NCI-H2227 treated with DMSO at 0.1 percent for 48 hours (cell line): Measurements from ENCODE around the gene NRXN3.

Experiments used
- DNase-seq: peaks from one replicate; lab custom pipeline; 2025; lab: John Stamatoyannopoulos, UW

The NRXN3 gene

GRCh38 chr14:78917462-78917861 lies 747.3 kb downstream of the NRXN3 start:
- no peak for DNase-seq

- DNase-seq, result no peak
These were observed 751.7 kb downstream of the NRXN3 start for GRCh38 chr14:78921856-78922255.

- DNase-seq, result no peak
These were observed 757.1 kb downstream of the NRXN3 start for GRCh38 chr14:78927261-78927660.

DNA sequence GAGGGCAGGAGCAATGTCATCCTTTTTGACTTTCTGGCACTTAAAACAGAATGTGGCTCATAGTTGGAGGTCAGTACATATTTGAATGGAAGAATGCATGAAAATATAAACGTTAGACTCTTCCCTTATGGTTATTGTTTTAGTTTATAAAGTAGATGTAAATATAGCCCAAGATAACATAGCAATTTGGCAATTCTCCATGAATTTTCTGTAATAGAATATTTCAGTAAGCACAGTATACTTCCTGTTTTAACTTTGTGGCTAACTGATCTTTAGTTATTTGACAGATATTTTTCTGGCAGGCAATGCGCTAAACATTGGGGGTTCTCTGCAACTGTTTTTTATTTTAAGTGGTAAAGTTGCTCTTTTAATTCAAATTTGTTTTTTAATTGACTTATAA lies 763.0 kb downstream of the NRXN3 start:
- DNase-seq, result no peak

- DNase-seq, result peak; percentile 52
These were observed 763.9 kb downstream of the NRXN3 start for GRCh38 chr14:78933948-78934524.

- DNase-seq, result no peak
These were observed 776.8 kb downstream of the NRXN3 start for GRCh38 chr14:78946949-78947348.

GRCh38 chr14:78947681-78948080 lies 777.5 kb downstream of the NRXN3 start:
- DNase-seq, result no peak

GRCh38 chr14:78950649-78951048 lies 780.5 kb downstream of the NRXN3 start:
- DNase-seq, result no peak

DNA sequence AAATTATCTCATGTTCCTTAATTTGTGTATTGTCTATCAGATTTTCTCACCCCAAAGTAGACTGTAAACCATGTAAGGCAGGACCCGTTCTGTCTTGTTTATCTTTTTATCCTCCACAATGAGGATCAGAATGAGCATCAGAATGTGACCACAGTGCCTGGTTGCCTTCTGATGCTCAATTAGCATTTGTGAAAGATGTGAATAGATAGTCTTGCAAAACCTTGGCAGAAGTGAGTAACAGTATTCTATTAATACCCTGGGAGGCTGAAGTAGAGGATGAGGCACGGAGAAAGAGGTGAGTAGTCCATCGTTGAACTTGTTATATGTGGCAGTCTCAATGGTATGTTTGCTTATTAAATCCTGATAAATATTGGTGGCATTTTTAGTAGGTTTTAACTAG lies 781.4 kb downstream of the NRXN3 start:
- no peak for DNase-seq

GRCh38 chr14:78959674-78960264 lies 789.6 kb downstream of the NRXN3 start:
- peak; percentile 74 for DNase-seq

GRCh38 chr14:78967111-78967809 lies 797.1 kb downstream of the NRXN3 start:
- DNase-seq, result no peak

GRCh38 chr14:78968265-78968664 lies 798.1 kb downstream of the NRXN3 start:
- no peak for DNase-seq

DNA sequence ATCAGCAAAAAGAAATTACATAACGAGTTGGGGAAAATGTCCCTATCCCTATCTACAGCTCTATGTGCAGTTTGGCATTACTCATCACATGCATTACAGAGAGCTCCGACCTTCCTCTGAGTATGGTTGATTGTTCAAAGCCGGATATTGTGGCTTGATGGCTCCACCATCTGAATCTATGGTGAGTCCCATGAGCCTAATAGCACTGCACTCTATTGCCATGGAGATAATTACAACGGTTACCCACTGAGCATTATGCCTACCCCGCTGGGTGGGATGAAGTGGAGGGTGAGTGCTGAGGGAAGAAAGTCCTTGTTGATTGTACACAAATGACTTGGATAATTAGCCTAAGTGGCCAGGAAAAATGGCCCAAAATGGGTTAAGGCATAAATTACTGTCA lies 800.5 kb downstream of the NRXN3 start:
- DNase-seq, result peak; percentile 88

DNA sequence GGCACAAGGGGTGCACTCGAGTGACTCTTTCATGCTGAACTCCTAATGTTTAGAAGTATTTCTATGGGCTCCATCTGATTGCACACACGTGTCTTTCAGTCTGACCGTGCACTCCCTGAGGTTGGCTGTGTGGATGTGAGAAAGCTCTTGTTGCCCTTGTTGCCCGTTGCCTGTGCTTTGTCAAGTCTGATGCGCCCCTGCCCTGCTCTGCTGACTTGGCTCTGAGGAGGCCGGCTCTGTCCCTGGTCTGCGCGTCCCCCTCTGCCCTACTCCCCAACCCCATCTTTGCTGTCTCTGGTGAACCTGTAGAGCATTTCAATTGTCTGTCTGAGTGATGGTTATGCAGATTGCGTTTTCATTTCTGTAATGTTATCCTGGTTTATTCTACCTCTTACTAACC lies 802.3 kb downstream of the NRXN3 start:
- no peak for DNase-seq

DNA sequence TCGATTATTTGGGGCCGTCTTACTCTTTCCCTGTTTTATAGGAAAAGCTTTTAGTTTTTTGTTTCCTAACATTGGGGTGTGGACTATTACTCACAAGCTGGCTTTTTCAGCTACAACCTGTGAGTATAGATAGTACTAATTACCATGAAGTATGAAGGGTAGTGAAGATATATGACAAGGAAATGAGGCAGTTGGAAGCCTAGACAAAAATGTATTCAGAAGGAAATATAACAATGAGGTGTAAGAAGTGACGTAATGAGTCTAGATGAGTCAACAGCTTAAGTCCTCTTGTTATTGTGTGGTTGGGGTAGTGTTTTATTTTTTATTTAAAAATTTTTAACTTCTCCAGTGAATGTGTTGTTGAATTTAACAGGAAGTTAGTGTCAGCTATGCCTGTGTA lies 804.5 kb downstream of the NRXN3 start:
- no peak for DNase-seq

GRCh38 chr14:78975734-78976133 lies 805.6 kb downstream of the NRXN3 start:
- DNase-seq, result no peak

GRCh38 chr14:78978896-78979295 lies 808.7 kb downstream of the NRXN3 start:
- DNase-seq, result no peak

DNA sequence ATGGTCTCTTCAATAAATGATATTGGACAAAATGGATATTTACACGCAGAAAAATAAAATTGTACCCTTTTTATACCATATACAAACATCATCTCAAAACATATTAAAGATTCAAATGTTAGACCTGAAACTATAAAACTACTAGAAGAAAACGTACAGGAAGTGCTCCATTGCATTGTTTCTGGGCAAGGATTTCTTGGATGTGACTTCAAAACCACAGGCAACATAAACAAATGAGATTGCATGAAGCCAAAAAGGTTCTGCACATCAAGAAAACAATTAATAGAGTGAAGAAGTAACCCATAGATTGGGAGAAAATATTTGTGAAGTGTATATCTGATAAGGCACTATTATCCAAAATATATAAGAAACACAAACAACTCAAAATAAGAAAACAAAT lies 812.4 kb downstream of the NRXN3 start:
- DNase-seq, result no peak

DNA sequence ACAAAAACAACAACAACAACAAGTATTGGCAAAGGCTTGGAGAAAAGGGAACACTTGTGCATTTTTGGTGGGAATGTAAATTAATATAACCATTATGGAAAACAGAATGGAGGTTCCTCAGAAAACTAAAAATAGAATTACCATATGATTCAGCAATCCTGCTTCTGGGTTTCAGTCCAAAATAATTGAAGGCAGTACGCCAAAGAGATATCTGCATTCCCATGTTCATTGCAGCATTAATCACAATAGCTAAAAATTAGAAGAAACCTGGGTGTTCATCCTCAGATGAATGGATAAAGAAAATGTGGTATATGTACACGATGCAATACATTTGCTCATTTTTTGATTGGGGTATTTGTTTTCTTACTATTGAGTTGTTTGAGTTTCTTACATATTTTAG lies 813.0 kb downstream of the NRXN3 start:
- no peak for DNase-seq

DNA sequence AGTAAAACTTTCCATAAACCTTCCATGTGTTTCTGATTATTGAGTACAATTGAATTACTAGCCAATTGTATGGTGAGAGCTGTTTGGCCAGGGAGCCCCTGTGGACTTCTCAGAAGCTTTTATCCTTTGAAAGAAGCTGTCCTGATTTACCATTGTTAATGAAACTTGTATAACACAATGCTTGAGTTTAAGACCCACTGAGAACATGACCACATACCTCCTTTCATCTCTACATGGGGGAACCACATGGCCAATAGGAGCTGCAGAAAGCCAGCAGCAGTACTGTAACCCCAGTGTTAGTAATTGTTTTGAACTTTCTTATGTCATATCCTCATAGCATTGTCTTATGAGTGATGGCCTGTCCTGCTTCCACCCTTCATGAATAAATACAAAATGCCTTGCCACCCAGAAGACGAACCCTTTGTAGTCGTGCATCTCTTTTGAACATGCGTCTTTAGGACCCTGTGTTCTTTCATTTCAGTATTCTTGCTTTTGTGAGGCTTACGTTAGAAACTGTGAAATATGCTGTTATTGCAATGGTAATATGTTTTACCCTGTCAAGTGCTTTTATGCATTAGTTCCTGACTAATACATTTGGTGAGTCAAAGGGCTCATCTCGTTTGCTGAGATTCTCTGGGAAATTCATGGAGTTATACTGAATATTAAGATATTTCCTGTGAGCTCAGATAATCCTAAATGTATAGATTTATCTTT lies 815.7 kb downstream of the NRXN3 start:
- no peak for DNase-seq

GRCh38 chr14:78986989-78987388 lies 816.8 kb downstream of the NRXN3 start:
- no peak for DNase-seq

DNA sequence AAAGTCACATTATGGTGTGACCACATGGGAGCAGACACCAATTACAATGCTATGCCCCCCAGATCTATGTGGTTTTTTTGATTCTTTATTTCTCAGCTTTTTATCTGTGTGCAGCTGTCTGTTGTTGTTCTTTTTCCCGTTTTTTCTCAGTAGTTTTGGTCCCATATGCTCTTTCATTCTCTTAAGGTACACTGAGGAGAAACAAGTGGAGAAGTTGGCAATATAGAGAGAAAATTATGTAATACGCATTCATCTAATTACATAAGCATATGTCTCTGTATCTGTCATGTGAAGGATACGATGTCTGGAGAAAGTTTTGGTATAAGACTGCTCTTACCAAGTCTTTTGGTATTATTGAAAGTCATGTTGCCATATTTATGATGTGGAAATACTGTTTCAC lies 819.0 kb downstream of the NRXN3 start:
- no peak for DNase-seq

- no peak for DNase-seq
These were observed 822.7 kb downstream of the NRXN3 start for GRCh38 chr14:78992867-78993266.
